Hematopoietic multipotent progenitor cell treated with erythropoietin and hydrocortisone succinate and interleukin-3 and kit ligand, for 6 days (in vitro differentiated cells): ENCODE data around the gene MFSD6L.
"Not testable (repeated sequence)": the region's sequence is repeated elsewhere in the genome, so short reads cannot be mapped to it uniquely, and the experiment has no call there.

Experiments used
- DNase-seq: peaks from one replicate; pipeline ENCODE4 v3.0.0-alpha.2; 2015

Gene MFSD6L

GRCh38 chr17:8823279-8823678 is 24.1 kb upstream of the MFSD6L start:
- DNase-seq: no peak

- DNase-seq: no peak
Measured at GRCh38 chr17:8822401-8823035, 23.4 kb upstream of the MFSD6L start.

- DNase-seq: no peak
Measured at GRCh38 chr17:8821446-8822105, 22.4 kb upstream of the MFSD6L start.

- DNase-seq: no peak
Measured at GRCh38 chr17:8820311-8821010, 21.3 kb upstream of the MFSD6L start.

- DNase-seq: no peak
Measured at GRCh38 chr17:8818654-8819330, 19.6 kb upstream of the MFSD6L start.

GRCh38 chr17:8818047-8818446 is 18.9 kb upstream of the MFSD6L start:
- no peak for DNase-seq

GRCh38 chr17:8806926-8807550 is 7.9 kb upstream of the MFSD6L start:
- no peak for DNase-seq

- no peak for DNase-seq
Measured at GRCh38 chr17:8806253-8806925, 7.2 kb upstream of the MFSD6L start.

GRCh38 chr17:8805396-8805795 is 6.2 kb upstream of the MFSD6L start:
- DNase-seq: not testable (repeated sequence)

GRCh38 chr17:8803531-8804420 is 4.6 kb upstream of the MFSD6L start:
- DNase-seq: no peak

GRCh38 chr17:8801135-8801840 is 2.1 kb upstream of the MFSD6L start:
- no peak for DNase-seq

- DNase-seq: no peak
Measured at GRCh38 chr17:8800656-8801055, 1.5 kb upstream of the MFSD6L start.

GRCh38 chr17:8799570-8800212 is 526 bp upstream of the MFSD6L start:
- DNase-seq: no peak

GRCh38 chr17:8798176-8798845 is 854 bp downstream of the MFSD6L start:
- DNase-seq: no peak

GRCh38 chr17:8797621-8798175 is 1.5 kb downstream of the MFSD6L start:
- no peak for DNase-seq

GRCh38 chr17:8794636-8795035 is 4.5 kb downstream of the MFSD6L start:
- DNase-seq: no peak

- no peak for DNase-seq
Measured at GRCh38 chr17:8793649-8794048, 5.5 kb downstream of the MFSD6L start.

GRCh38 chr17:8792646-8793045 is 6.5 kb downstream of the MFSD6L start:
- no peak for DNase-seq

- no peak for DNase-seq
Measured at GRCh38 chr17:8791910-8792270, 7.3 kb downstream of the MFSD6L start.
